CD14-positive monocyte (primary cell): ENCODE data around the gene PHYHD1. TPM values are rescaled to one million over a fixed set of nuclear protein-coding genes. Genes with fewer than 3 reads are reported as not detected.
A peak's percentile ranks its signal among the peaks of the same experiment; 100 is the strongest.

Experiments used
- DNase-seq, 3 donors: peaks; one replicate each; pipeline ENCODE4 v3.0.0-alpha.2; 2011 to 2022
- H2AFZ ChIP-seq: 2 replicates; pipeline ENCODE4 v1.6.0; 2012; ENCODE audit warnings: mild to moderate bottlenecking, low read depth, low read length, inconsistent platforms; ENCODE audit not compliant: insufficient read depth, poor library complexity, severe bottlenecking
- H3K27ac ChIP-seq, 2 donors: 1 replicate in 1 of 2; 2 replicates in 1 of 2; pipeline ENCODE4 v1.5.1; 2012 to 2013; ENCODE audit warnings: low read length in 2 of 2, control low read depth in 1 of 2, inconsistent platforms in 1 of 2, low read depth in 1 of 2, mild to moderate bottlenecking in 1 of 2
- H3K27me3 ChIP-seq, 2 donors: one replicate each; pipeline versions ENCODE4 v1.6.0 to v1.6.1; 2011 to 2013; ENCODE audit warnings: low read length in 2 of 2; ENCODE audit not compliant: control insufficient read depth in 2 of 2, insufficient read depth in 2 of 2
- H3K36me3 ChIP-seq, 2 donors: replicated peaks in 1 of 2; 1 replicate in 1 of 2; 2 replicates in 1 of 2; pipeline versions ENCODE4 v1.5.1 to v1.6.1; 2012 to 2013; ENCODE audit warnings: low read length in 2 of 2, control low read depth in 1 of 2, inconsistent platforms in 1 of 2, mild to moderate bottlenecking in 1 of 2; ENCODE audit not compliant: insufficient read depth in 2 of 2, control insufficient read depth in 1 of 2
- H3K4me1 ChIP-seq, 2 donors: 1 replicate in 1 of 2; 2 replicates in 1 of 2; pipeline versions ENCODE4 v1.5.1 to v1.6.1; 2012 to 2013; ENCODE audit warnings: low read length in 2 of 2, control low read depth in 1 of 2, inconsistent platforms in 1 of 2, mild to moderate bottlenecking in 1 of 2, moderate library complexity in 1 of 2; ENCODE audit not compliant: insufficient read depth in 2 of 2, control insufficient read depth in 1 of 2
- H3K4me2 ChIP-seq: replicated peaks from 2 replicates; pipeline ENCODE3; 2012; ENCODE audit warnings: low read length, moderate library complexity, mild to moderate bottlenecking; ENCODE audit not compliant: poor library complexity, severe bottlenecking; ENCODE audit errors: extremely low read depth
- H3K4me3 ChIP-seq, 3 experiments: fragments of 200-600 bp in 1 of 3; sonication (generic) in 1 of 3; replicated peaks in 1 of 3; 1 replicate in 2 of 3; 2 replicates in 1 of 3; pipeline ENCODE4 v1.5.1; 2011 to 2013; ENCODE audit warnings: low read length in 3 of 3, mild to moderate bottlenecking in 3 of 3, control low read depth in 2 of 3, low read depth in 2 of 3, inconsistent platforms in 1 of 3, moderate library complexity in 1 of 3
- H3K79me2 ChIP-seq: 2 replicates; pipeline ENCODE4 v1.6.0; 2012; ENCODE audit warnings: mild to moderate bottlenecking, control low read depth, inconsistent platforms, low read length, moderate library complexity; ENCODE audit not compliant: insufficient read depth
- H3K9ac ChIP-seq: 2 replicates; pipeline ENCODE4 v1.6.0; 2017; ENCODE audit warnings: low read length, mild to moderate bottlenecking; ENCODE audit not compliant: insufficient read depth, poor library complexity, severe bottlenecking
- H3K9me3 ChIP-seq, 2 donors: replicated peaks in 1 of 2; 1 replicate in 1 of 2; 2 replicates in 1 of 2; pipeline versions ENCODE4 v1.5.1 to v1.6.1; 2012 to 2013; ENCODE audit warnings: low read length in 2 of 2, control low read depth in 1 of 2; ENCODE audit not compliant: control insufficient read depth in 1 of 2, insufficient read depth in 1 of 2
- H4K20me1 ChIP-seq: 2 replicates; pipeline ENCODE4 v1.6.0; 2012; ENCODE audit warnings: mild to moderate bottlenecking, low read length, control low read depth, moderate library complexity; ENCODE audit not compliant: insufficient read depth
- H3K27ac Mint-ChIP-seq, 7 donors: one replicate each; pipeline ENCODE4 v1.8.0; 2020; ENCODE audit warnings: mild to moderate bottlenecking in 7 of 7, mixed read lengths in 7 of 7, moderate library complexity in 6 of 7, inconsistent platforms in 2 of 7
- H3K27me3 Mint-ChIP-seq, 3 donors: one replicate each; pipeline ENCODE4 v1.8.0; 2021 to 2022; ENCODE audit warnings: low read depth in 3 of 3, mild to moderate bottlenecking in 3 of 3, mixed read lengths in 3 of 3, moderate library complexity in 3 of 3, inconsistent platforms in 1 of 3
- H3K36me3 Mint-ChIP-seq, 2 donors: one replicate each; pipeline ENCODE4 v1.8.0; 2020; ENCODE audit warnings: mixed read lengths in 2 of 2, inconsistent platforms in 1 of 2, mild to moderate bottlenecking in 1 of 2
- H3K4me1 Mint-ChIP-seq: one replicate; pipeline ENCODE4 v1.8.0; 2020; ENCODE audit warnings: mild to moderate bottlenecking, mixed read lengths
- H3K4me3 Mint-ChIP-seq, 2 donors: one replicate each; pipeline ENCODE4 v1.8.0; 2020; ENCODE audit warnings: mild to moderate bottlenecking in 2 of 2, mixed read lengths in 2 of 2, moderate library complexity in 1 of 2
- H3K9me3 Mint-ChIP-seq, 7 donors: one replicate each; pipeline ENCODE4 v1.8.0; 2020 to 2022; ENCODE audit warnings: mixed read lengths in 7 of 7, mild to moderate bottlenecking in 6 of 7, moderate library complexity in 6 of 7, inconsistent platforms in 2 of 7
- CTCF ChIP-seq: fragments of 200-600 bp; IDR thresholded peaks from one replicate; pipeline ENCODE4 v1.8.0; 2022; ENCODE audit warnings: antibody characterized with exemption, mild to moderate bottlenecking
- WGBS: methylation state at CpG from one replicate; pipeline ENCODE4 v1.1.5; 2013; ENCODE audit warnings: missing lambda C conversion rate; ENCODE audit not compliant: insufficient coverage; 5-methylcytosine and 5-hydroxymethylcytosine counted together
- intact Hi-C, 2 donors: fragments of 100-400 bp; cut with micrococcal nuclease; formaldehyde crosslinking; loops; one replicate each; pipeline versions ENCODE4 v1.15.0 to v1.15.1; 2023
- polyA plus RNA-seq, 3 donors: library from polyadenylated mRNA; depleted of rRNA in 1 of 3; unstranded in 2 of 3; stranded (reverse) in 1 of 3; fragments of 300-500 nt in 2 of 3; fragments of >200 nt in 1 of 3; fragmentation: Illumina TruSeq in 2 of 3; gene quantifications; 1 replicate in 2 of 3; 2 replicates in 1 of 3; pipeline ENCODE4 v1.2.3, GENCODE V29; 2012 to 2021

Gene PHYHD1
- polyA plus RNA-seq, 3 donors = 0.29 TPM; not detected in 2

GRCh38 chr9:128901822-128902221, 19.0 kb upstream of the PHYHD1 start:
- Histone ChIP-seq H3K79me2 (peaks cover 6% of the 10 kb centered on the region), H3K9me3 (no peaks in the 10 kb centered on the region), H3K9ac (peak overlapping the region; percentile 29), H3K27me3 (no peaks in the 10 kb centered on the region), H3K27ac (no peak overlapping the region), H3K36me3 (peaks cover 2 to 14% of the 10 kb centered on the region in 2 donors), H3K4me1 (peaks cover 28 to 32% of the 10 kb centered on the region in 2 donors), H3K4me2 (no peak overlapping the region), H2AFZ (no peak overlapping the region), H4K20me1 (peaks cover 16% of the 10 kb centered on the region), H3K4me3 (no peak overlapping the region)
- peaks cover 6 to 22% of the 10 kb centered on the region in 2 donors for H3K36me3 Mint-ChIP-seq
- WGBS = 77% methylated on average over 4 of the region's 5 CpGs
- peak overlapping the region in 1 of 2 donors; percentile 4 for H3K4me3 Mint-ChIP-seq
- no peak for TF ChIP-seq CTCF
- H3K9me3 Mint-ChIP-seq = no peaks in the 10 kb centered on the region
- no peak for DNase-seq
- intact Hi-C loops = no loop called here
- no peak overlapping the region for H3K27ac Mint-ChIP-seq
- H3K27me3 Mint-ChIP-seq = peaks cover 0 to 2% (median 0%) of the 10 kb centered on the region in 3 donors
- H3K4me1 Mint-ChIP-seq = peaks cover 33% of the 10 kb centered on the region

GRCh38 chr9:128902351-128903078, 18.3 kb upstream of the PHYHD1 start:
- WGBS = 36% methylated on average over 18 of the region's 23 CpGs

More at GRCh38 chr9:128902351-128903078, 18.3 kb upstream of the PHYHD1 start:
- H3K27me3 ChIP-seq = no peaks in the 10 kb centered on the region
- H3K4me1 Mint-ChIP-seq = peaks cover 33% of the 10 kb centered on the region
- no peaks in the 10 kb centered on the region for H3K9me3 Mint-ChIP-seq
- peaks cover 28 to 32% of the 10 kb centered on the region in 2 donors for H3K4me1 ChIP-seq
- H3K4me3 Mint-ChIP-seq = peak overlapping the region in 1 of 2 donors; percentile 4
- H3K9ac ChIP-seq = peak overlapping the region; percentile 29
- peaks cover 9 to 22% of the 10 kb centered on the region in 2 donors for H3K36me3 Mint-ChIP-seq
- no peak overlapping the region for H2AFZ ChIP-seq
- TF ChIP-seq CTCF = no peak
- H3K79me2 ChIP-seq = peaks cover 6% of the 10 kb centered on the region
- no peak for DNase-seq
- H3K4me2 ChIP-seq = no peak overlapping the region
- H3K27me3 Mint-ChIP-seq = peaks cover 0 to 4% (median 0%) of the 10 kb centered on the region in 3 donors
- intact Hi-C loops = no loop called here
- no peaks in the 10 kb centered on the region for H3K9me3 ChIP-seq
- no peak overlapping the region for H3K4me3 ChIP-seq
- peaks cover 3 to 14% of the 10 kb centered on the region in 2 donors for H3K36me3 ChIP-seq
- H4K20me1 ChIP-seq = peaks cover 16% of the 10 kb centered on the region
- H3K27ac Mint-ChIP-seq = peak overlapping the region in 3 of 7 donors; percentile 41 to 76 (median 63)
- no peak overlapping the region for H3K27ac ChIP-seq
